Colon (tissue), 2 donors: ENCODE data around the gene LANCL2.

Source experiments
- FAIRE-seq: peaks from 2 replicates; lab custom pipeline; 2012; peaks lifted over from hg19 to GRCh38; lab: Jason Lieb, UNC
- donor health status: control.
- donor health status: control.

LANCL2 gene

GRCh38 chr7:55438085-55438756 is 73.1 kb downstream of the LANCL2 start:
- no peak for FAIRE-seq

DNA sequence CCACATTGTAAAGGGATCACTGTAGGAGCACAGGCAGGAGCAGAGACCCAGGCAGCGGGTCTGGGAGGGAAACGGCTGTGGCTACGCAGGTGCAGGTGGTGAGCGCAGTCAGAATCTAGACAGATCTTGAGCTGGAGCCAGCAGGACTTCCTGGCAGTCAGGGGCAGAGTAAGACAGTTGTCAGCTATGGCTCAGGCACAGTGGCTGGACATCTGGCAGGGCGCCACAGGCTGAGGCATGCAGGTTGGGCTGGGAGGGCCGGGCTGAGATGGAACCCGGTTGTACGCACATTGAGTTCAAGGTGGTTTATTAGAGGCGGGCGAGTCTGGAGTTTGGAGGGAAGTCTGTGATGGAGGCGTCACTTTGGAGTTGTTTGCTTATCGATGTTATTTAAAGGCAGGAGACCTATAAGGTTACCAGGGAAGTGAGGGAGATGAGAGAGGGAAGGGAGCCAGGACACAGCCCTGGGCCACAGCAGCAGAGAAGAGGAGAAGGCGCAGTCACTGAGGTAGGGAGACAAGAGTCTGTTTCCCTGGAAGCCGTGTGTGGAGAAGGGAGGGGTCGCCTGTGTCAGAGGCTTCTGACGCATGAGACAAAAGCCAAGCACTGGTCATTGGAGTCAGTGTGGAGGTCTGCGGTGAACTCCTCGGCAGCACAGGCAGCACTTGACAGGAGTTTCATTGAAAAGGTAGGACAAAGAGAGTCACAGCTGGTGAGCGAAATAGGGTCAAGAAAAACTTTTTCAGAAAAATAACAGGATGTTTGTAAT is 73.8 kb downstream of the LANCL2 start:
- FAIRE-seq, result no peak

DNA sequence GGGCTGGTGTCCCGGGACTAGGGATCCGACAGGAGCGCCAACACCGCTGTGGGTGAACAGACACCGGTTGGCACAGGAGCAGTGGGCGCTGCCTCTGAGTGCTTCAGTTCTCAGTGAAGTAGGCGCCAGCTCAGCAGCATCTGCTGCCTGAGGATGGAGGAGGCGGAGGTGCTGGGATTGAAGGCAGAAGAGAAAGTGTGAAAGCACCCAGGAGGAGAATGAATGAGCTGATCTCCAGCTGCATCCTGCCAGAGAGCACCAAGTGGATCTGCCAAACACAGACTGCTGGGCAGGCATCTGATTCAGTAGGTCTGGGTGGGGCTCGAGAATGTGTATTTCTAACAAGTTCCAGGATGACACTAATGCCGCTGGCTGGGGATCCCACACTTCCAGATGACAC is 74.5 kb downstream of the LANCL2 start:
- FAIRE-seq, result no peak

- FAIRE-seq, result no peak
Measured at GRCh38 chr7:55440040-55440690, 75.0 kb downstream of the LANCL2 start.

DNA sequence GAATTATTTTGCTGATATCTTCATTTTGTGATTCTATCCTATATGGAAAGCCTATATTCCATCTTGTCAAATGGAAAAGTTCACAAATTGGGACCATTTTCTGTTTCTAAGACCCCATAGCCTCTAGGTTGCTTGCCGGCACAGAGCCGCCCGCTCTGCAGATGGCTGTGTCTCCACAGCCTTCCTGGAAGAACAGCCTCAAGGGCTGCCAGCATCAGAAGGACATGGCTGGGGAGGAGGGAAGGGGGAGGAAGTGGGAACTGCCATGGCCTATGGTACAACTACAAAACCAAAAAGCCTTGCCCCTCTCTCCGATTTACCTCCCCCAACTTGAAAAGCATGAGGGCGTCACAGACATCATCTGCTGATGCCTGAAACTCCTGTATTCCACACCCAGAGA is 75.9 kb downstream of the LANCL2 start:
- FAIRE-seq, result no peak

DNA sequence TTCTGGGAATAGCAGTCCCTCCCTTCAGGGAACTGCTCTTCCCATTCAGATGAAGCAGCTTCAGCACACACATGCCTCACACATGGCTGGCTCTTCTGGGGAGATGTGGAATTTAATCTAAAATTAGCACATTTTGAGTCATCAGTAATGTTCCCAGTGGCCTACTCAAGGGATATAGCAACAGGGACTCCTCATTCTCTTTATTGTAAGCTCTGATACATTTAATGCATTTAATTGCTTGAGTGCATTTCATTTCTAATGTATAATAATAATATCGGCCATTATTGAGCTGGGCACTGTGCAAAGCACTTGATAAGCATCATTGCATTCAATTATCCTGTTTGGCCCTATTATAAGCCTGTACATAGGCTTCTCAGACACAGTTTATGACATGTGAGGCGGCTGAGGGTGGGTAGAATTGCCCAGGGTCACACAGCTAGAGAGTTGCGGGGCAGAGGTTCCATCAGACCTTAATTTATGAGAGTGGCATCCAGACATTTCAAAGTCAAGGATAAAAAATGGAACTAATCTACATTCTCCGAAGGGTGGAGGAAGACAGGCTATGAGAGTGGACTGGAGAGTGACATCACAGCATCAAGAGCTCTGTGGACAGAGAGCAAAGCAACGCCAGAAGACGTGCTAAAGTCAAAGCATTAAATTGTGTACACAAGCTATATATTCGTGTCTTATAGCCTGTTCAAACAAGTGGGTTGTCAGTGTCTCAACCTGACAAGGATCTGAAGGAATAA is 76.8 kb downstream of the LANCL2 start:
- no peak for FAIRE-seq

- no peak for FAIRE-seq
Measured at GRCh38 chr7:55444786-55445185, 79.6 kb downstream of the LANCL2 start.

DNA sequence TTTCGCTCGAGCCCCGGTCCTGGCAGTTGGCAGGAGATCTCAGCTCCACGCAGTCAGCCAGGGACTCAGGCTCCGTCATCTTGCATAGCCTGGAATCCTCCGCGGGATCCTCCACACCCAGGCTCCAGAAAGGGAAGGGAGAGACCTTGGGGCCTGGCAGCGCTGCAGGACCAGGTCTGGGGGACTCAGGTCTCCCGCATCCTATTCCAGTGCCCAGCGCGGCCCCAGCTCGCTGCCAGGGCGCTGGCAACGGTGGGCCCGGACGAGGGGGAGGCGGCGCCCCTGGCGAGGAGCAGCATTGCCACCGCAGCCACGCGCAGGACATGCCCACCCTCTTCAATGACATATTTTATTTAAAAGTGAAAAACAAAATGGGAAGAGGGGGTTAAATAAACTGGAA is 83.4 kb downstream of the LANCL2 start:
- no peak for FAIRE-seq

GRCh38 chr7:55449205-55449991 is 84.3 kb downstream of the LANCL2 start:
- FAIRE-seq, result no peak

DNA sequence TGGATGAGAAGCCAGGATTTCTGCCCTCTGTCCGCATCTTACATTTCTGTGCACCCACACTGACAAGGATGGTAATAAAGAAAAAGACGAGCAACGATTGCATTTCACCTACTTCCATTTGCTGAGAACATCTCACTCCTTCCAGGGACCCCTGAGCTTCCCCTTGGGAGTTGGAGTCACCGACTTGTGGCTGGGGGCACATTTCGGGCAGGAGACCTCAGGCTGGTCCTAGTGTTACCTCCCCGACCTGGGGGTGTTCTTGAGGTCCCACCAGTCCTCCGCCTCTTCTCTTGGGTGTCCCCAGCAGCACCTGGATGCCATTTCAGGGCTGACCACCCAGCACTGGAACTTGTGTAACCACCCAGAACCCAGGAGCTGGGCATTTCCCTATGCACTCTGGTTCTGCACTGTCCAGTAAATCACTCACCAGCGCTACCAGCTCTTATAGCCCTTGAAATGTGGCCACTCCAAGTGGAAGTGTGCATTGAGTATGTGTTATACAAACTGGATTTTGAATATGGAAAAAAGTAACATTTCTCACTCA is 84.9 kb downstream of the LANCL2 start:
- FAIRE-seq, result no peak

GRCh38 chr7:55452971-55453370 is 87.8 kb downstream of the LANCL2 start:
- FAIRE-seq, result no peak

DNA sequence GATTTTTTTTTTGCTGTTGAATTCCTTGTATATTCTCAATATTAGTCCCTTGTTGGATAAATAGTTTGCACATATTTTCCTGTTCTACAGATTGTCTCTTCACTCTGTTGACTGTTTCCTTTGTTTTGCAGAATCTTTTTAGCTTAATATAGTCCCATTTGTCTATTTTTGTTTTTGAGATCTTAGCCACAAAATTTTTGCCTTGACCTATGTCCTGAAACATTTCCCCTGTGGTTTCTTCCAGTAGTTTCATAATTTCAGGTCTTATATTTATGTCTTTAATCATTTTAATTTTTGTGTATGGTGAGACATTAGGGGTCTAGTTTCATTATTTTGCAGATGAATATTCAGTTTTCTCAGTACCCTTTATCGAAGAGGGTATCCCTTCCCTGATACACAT is 92.7 kb downstream of the LANCL2 start:
- no peak for FAIRE-seq

GRCh38 chr7:55458351-55458750 is 93.2 kb downstream of the LANCL2 start:
- peak; percentile 47 for FAIRE-seq

DNA sequence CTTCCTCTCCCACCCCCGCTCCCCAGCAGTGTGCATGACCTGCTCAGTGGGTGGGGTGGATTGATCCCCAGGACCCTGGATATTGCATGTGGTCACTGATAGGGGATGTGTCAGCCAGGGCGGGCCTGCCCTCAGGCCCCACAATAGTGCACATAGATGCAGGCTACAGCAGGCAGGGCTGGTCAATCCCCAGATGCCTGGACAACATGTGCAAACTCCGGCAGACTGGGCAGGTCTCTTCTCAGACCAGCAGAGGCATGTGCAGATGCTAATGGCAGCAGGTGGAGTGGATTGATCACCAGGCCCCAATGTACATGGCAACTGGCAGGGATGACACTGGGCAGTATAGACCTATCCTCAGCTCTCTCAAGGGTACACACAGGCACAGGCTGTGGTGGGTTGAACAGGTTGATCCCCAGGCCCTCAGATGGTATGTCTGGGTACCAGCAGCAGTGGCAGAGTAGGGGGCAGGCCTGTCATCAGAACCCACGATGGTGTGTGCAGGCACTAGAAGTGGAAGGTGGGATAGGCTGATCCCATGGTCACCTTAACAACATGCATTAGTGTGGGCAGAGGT is 98.6 kb downstream of the LANCL2 start:
- FAIRE-seq, result no peak

DNA sequence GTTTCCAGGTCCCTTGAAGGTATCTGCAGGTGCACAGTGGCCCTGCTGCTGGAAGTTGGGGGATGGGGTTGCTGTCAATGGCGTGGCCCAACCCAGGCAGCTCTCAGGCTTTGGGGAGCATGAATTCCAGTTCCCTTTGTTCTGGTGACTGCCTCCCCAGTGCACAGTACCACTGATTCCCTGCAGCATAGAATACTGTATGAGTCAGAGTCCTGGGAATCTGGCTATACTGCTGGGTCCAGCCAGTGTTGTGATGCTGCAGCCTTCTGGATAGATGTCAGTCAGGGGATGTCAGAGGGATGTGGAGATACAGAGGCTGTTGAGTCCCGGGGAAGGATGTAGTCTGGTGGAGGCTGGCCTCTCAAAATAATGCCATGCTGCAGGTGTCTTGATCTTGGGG is 99.3 kb downstream of the LANCL2 start:
- no peak for FAIRE-seq

DNA sequence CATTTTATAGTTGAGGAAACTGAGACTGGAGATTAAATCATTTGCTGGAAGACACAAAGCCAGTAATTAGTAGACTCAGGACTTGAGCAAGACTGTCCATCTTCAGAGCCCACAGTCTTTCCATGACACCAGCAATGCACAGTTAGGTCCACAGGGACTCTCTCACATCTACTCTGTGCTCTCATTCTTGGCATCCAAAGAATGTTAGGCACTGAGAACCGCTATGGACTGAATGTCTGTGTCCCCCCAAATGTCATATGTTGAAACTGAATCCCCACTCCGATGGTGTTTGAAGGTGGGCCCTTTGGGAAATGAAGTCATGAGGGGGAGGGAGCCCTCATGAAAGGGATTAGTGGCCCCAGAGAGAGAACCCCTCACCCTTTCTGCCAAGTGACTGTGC is 100.6 kb downstream of the LANCL2 start:
- FAIRE-seq, result no peak

GRCh38 chr7:55467047-55467593 is 102.0 kb downstream of the LANCL2 start:
- no peak for FAIRE-seq

DNA sequence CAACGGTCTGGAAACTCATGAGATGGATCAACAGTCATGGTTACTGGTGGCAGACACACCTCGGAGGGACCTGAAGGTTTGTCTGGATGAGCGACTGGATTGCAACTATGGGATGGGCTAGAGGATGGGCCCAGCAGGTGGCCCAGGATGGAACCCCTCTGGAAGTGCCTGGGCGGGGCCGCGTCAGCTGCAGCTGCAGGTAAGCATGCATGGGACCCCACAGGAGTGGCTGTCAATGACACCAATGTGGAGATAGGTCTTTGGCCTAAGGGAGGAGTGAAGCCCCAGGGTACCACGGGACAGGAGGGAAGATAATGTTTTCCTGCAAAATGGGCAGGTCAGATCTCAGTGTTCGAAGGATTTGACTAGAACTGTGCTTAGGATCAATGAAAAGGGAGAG is 103.4 kb downstream of the LANCL2 start:
- FAIRE-seq, result no peak

DNA sequence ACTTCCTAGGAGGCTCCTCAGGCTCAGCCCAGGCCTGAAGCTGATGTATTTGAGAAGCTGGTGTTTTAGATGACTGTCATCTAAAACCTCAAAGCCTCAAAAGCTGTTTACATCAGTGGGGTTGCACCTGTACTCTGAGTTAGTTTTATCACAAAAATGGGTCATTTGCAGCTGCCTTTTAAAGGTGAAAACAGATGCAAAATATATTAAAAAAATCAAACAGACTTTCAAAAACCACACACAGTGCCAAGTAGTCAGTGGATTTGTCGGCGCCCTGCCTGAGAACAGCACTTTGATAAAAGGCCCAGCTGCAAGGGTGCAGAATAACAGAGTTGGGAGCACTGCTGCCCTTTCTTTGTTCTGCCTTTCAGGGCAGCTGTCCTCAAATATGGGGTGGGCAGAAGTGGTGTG is 104.1 kb downstream of the LANCL2 start:
- FAIRE-seq, result no peak

DNA sequence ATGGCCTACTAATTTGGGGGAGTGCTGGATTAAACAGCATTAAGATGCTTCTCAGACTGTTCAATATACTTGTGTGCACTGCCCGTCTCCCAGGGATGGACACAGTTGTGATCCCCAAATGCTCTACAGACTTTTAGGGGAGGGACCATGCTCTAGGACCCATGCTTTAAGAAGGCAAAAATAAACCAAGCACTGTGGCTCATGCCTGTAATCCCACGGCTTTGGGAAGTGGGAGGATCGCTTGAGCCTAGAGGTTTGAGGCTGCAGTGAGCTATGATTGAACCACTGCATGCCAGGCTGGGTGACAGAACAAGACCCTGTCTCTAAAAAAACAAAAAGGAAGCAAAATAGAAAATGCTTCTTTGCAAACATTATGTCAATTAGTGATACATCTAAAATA is 104.6 kb downstream of the LANCL2 start:
- FAIRE-seq, result no peak

GRCh38 chr7:55470261-55470660 is 105.1 kb downstream of the LANCL2 start:
- no peak for FAIRE-seq
